T1000 (cell line): Measurements from ENCODE around the gene KCNN1.

Experiments used
- DNase-seq: peaks from one replicate; lab custom pipeline; 2025; ENCODE audit warnings: mixed read lengths; lab: John Stamatoyannopoulos, UW

KCNN1 gene

DNA sequence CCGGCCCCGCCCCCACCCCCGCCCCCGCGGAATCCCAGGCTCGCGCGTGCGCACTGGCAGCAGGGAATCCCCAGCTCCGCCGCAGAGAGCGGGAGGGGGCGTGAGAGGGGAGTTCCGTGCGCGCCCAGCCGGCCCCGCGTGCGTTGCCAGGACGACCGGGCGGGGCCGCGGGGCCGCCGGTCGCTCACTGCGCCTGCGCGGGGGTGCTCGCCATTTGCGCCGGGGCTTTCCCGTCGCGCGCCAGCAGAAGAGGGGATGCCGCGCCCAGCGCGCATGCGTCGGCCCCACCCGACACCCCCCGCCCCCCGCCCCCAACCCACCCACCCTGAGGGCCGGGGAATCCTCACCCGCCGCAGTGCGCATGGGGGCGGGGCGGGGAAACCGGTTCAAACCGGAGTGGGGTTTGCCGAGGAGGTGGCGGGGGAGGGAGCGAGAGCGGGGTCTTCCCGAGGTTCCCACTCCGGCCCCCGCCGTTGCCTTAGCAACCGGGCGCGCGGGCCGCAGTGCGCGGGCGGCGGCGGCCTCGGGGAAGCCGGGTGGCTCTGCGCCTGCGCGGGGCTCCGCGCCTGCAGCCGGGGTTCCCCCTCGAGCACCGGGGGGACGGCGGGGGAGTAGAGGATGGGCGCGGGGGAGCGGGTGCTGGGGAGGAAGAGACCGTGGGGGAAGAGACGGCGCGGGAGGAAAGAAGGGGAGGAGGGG is 18.9 kb upstream of the KCNN1 start:
- DNase-seq: peak; percentile 95

DNA sequence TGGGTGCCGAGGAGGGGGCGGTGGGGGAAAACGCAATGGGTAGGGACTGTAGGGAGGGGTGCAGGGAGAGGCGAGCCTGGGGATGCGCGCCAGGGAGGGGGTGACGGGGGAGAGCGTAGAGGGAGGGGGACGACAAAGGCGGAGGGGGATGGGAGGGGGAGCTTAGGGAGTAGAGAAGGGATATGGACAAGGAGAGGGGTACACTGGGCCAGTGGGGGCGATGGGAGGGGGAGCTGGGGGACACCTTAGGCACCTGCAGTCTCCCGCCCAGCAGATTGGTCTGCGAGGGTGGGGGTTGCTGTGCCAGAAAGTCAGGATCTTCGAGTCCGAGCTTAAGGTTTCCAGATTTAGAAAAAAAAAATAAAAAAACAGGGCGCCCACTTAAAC is 18.4 kb upstream of the KCNN1 start:
- no peak for DNase-seq

- DNase-seq: no peak
Observed at GRCh38 chr19:17948931-17949930, 17.7 kb upstream of the KCNN1 start.

- DNase-seq: no peak
Observed at GRCh38 chr19:17949956-17950309, 17.0 kb upstream of the KCNN1 start.

DNA sequence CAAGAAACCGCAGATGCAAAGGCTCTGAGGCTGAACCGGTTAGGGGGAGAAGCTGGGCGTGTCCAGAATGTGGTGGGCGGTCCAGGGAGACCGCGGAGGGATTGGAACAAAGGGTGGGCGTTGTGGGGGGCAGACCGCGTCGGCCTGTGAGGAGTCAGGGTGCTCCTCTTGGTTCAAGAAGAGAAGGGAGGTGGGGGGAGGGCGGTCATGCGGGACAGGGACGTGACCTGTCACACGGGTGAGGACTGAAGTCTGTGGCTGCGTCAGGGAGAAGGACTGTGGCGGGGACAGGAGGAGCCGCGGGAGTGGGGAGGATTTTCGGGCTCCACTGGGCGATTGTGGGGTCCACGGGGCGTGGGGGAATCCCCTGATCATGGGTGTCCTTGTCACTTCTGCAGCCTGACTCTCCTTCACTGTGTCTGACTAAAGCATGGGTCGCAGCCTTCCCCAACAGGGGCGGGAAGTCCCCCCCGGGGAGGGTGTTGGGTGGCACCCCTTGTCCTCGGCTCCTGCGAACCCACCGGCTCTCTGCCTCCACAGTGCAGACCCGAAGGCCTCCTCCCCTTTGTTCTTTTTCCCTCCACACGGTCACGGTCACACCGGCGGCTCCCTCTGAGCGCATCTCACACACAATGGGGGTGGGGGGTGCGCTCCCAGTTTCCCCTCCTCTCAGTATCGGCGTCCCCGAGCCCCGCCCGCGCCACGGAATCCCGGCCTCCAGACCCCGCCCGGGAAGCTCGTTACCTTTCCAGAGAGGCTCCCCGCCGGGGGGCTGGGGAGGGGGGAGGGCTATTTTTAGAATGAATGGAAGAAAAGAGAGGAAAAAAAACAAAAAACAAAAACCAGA is 16.4 kb upstream of the KCNN1 start:
- no peak for DNase-seq

- no peak for DNase-seq
Observed at GRCh38 chr19:17951157-17951989, 15.5 kb upstream of the KCNN1 start.

DNA sequence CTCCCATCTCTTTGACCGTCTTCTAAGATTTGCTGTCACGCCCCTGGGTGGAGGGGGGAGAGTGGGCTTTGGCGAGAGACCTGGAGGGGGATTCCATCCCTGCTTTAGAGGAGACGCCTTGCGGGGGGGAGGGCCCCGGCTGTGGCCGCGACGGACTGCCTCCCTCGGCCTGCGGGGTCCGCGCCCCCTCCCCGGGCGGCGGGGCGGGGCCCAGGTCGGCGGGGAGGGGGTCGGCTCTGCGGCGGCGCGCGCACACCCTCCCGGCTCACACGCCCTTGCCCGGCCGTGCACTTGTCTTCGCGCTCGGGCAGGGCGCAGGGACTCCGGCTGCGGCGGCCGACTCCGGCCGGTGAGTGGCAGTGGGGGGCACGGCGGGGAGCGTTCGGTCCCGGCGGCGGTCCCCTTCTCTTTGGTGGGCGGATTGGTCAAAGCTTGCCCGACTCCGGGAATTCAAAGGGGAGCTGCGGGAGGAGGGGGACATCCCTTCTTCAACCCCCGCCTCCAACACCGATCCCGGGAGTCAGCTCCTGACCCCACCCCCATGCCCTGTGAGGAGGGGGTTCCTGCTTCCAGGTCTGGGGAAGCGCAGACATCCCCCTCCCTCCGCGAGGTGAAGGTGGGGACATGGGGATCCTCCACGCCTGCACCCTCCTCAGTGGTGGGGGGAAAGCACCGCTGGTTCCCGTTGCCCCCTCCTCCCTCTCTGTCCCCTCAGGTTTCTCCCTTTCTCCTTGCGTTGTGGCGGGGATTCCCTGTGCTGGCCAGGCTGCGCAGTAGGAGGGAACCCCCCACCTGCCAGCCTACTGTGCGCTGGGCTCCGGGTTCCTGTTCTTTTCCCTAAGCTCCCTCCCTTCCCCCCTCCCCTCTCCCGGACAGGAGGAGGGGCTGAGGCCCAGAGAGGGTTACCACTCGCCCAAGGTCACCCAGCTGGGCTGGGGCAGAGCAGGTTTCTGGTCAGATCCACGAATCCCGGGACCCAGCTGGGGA is 14.6 kb upstream of the KCNN1 start:
- no peak for DNase-seq

GRCh38 chr19:17953316-17953801 is 13.5 kb upstream of the KCNN1 start:
- no peak for DNase-seq

- DNase-seq: no peak
Observed at GRCh38 chr19:17953869-17954268, 13.0 kb upstream of the KCNN1 start.

DNA sequence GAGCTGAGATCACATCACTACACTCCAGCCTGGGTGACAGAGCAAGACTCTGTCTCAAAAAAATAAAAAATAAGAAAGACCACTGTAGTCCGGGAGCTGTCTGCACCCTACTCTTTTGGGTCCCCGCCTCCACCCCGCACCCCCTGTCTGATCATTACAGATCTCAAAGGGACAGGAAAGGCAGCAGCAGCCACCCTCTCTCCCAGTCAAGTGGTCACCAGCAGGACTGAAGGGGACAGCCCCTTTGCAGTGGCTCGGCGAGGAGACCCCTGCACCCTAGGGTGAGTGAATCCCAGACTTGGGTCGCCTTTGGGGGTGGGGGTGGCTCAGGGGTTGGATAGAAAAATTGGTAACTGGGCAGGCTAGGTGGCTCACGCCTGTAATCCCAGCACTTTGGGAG is 12.5 kb upstream of the KCNN1 start:
- no peak for DNase-seq

DNA sequence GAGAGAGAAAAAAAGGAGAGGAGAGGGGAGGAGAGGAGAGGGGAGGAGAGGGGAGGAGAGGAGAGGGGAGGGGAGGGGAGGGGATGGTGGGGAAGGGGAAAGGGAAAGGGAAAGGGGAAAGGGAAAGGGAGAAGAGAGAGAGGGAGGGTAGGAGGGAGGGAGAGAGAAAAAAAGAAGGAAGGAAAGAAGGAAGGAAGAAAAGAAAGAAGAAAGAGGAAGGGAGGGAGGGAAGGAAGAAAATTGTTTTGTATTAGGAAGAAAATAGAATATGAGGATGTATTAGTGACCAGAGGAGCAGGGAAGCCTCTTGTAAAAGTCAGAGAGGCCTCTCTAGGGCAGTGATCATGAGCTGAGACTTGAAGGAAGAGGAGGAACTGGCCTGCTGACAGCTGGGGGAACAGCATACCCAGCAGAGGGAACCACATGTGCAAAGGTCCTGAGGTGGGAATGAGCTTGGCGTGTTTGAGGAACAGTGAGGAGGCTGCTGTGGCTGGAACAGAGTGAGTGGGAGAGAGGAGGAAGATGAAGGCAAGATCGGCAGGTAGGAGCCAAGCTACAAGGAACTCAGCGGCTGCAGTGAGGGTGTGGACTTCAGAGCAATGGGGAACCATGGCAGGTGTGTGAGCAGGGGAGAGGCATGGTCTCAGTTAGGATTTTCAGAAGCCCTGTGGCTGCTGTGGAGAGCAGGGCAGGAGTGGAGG is 9.6 kb upstream of the KCNN1 start:
- DNase-seq: no peak

- DNase-seq: no peak
Observed at GRCh38 chr19:17957885-17958284, 9.0 kb upstream of the KCNN1 start.

- no peak for DNase-seq
Observed at GRCh38 chr19:17963936-17964691, 2.8 kb upstream of the KCNN1 start.

- no peak for DNase-seq
Observed at GRCh38 chr19:17965370-17966128, 1.4 kb upstream of the KCNN1 start.

- DNase-seq: no peak
Observed at GRCh38 chr19:17966129-17966483, 801 bp upstream of the KCNN1 start.

- no peak for DNase-seq
Observed at GRCh38 chr19:17967257-17968051, 547 bp downstream of the KCNN1 start.

DNA sequence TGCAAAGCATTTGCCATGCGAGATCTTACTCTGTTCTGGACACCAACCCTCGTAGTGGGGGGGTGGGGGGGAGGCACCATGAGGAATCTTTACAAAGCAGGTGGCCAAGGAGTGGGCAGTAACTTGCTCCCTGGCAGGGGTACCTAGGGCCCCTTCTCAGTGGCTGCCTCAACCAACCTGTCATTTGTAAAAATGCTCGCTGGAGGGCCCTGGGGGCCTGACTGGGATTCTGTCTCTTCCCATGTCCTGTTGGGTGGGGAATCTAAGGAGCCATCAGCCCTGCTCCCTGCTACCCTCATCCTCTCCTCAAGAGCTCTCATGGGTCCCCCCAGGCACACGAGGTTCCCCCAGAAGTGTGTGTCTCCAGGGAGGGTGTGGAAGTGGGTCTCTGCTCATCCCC is 1.5 kb downstream of the KCNN1 start:
- no peak for DNase-seq
